Stimulated activated CD8-positive, alpha-beta memory T cell treated with anti-CD3 and anti-CD28 coated beads, Interleukin-15, amount 100 ng/mL, for 1 hour (primary cell): ENCODE results near the gene TUSC1.
"Not testable (repeated sequence)": the region's sequence is repeated elsewhere in the genome, so short reads cannot be mapped to it uniquely, and the experiment has no call there.

Experiments
- DNase-seq: peaks from one replicate; pipeline ENCODE4 v3.0.0-alpha.2; 2020; ENCODE audit warnings: low read depth

Gene TUSC1

GRCh38 chr9:25678147-25678666 lies at the start of gene TUSC1:
Gene TUSC1, minus strand, starts transcription at chr9:25678444. Its CDS starts 132 bp downstream, at chr9:25678312.
- no peak for DNase-seq

GRCh38 chr9:25726871-25727410 lies 48.7 kb upstream of the TUSC1 start:
- DNase-seq, result no peak

GRCh38 chr9:25724424-25724823 lies 46.2 kb upstream of the TUSC1 start:
- no peak for DNase-seq

GRCh38 chr9:25716220-25716872 lies 38.1 kb upstream of the TUSC1 start:
- DNase-seq, result no peak

GRCh38 chr9:25709941-25710340 lies 31.7 kb upstream of the TUSC1 start:
- DNase-seq, result no peak

GRCh38 chr9:25704800-25705199 lies 26.6 kb upstream of the TUSC1 start:
- DNase-seq, result no peak

GRCh38 chr9:25703701-25704357 lies 25.6 kb upstream of the TUSC1 start:
- DNase-seq, result no peak

- no peak for DNase-seq
Observed at GRCh38 chr9:25702536-25702935, 24.3 kb upstream of the TUSC1 start.

- DNase-seq, result not testable (repeated sequence)
Observed at GRCh38 chr9:25700899-25701298, 22.7 kb upstream of the TUSC1 start.

- no peak for DNase-seq
Observed at GRCh38 chr9:25700430-25700829, 22.2 kb upstream of the TUSC1 start.

GRCh38 chr9:25691786-25692185 lies 13.5 kb upstream of the TUSC1 start:
- DNase-seq, result no peak

GRCh38 chr9:25684321-25684720 lies 6.1 kb upstream of the TUSC1 start:
- no peak for DNase-seq

- DNase-seq, result no peak
Observed at GRCh38 chr9:25681266-25681665, 3.0 kb upstream of the TUSC1 start.

GRCh38 chr9:25678846-25679360 lies 659 bp upstream of the TUSC1 start:
- no peak for DNase-seq

- no peak for DNase-seq
Observed at GRCh38 chr9:25677301-25678146, 720 bp downstream of the TUSC1 start.

GRCh38 chr9:25675858-25676257 lies 2.4 kb downstream of the TUSC1 start:
- DNase-seq, result not testable (repeated sequence)

- no peak for DNase-seq
Observed at GRCh38 chr9:25658571-25658970, 19.7 kb downstream of the TUSC1 start.

- no peak for DNase-seq
Observed at GRCh38 chr9:25654417-25654816, 23.8 kb downstream of the TUSC1 start.

GRCh38 chr9:25648116-25648515 lies 30.1 kb downstream of the TUSC1 start:
- DNase-seq, result no peak

- DNase-seq, result no peak
Observed at GRCh38 chr9:25636026-25636425, 42.2 kb downstream of the TUSC1 start.

GRCh38 chr9:25629231-25629630 lies 49.0 kb downstream of the TUSC1 start:
- no peak for DNase-seq
